Measurements from ENCODE around the gene NFKBIZ.
"Not testable (repeated sequence)": the region's sequence is repeated elsewhere in the genome, so short reads cannot be mapped to it uniquely, and the experiment has no call there.

Gene NFKBIZ

GRCh38 chr3:101879102-101879501, 29.8 kb downstream of the NFKBIZ start:
- DNase-seq, result no peak

- peak; percentile 12 for DNase-seq
Observed at GRCh38 chr3:101879623-101880284, 30.4 kb downstream of the NFKBIZ start.

- DNase-seq, result no peak
Observed at GRCh38 chr3:101884776-101885175, 35.5 kb downstream of the NFKBIZ start.

- DNase-seq, result not testable (repeated sequence)
Observed at GRCh38 chr3:101885584-101885983, 36.3 kb downstream of the NFKBIZ start.

GRCh38 chr3:101886626-101887025, 37.3 kb downstream of the NFKBIZ start:
- DNase-seq, result no peak

GRCh38 chr3:101888653-101889052, 39.3 kb downstream of the NFKBIZ start:
- DNase-seq, result no peak

GRCh38 chr3:101890716-101891115, 41.4 kb downstream of the NFKBIZ start:
- no peak for DNase-seq

GRCh38 chr3:101892648-101893047, 43.3 kb downstream of the NFKBIZ start:
- DNase-seq, result no peak

- DNase-seq, result no peak
Observed at GRCh38 chr3:101896083-101896757, 46.9 kb downstream of the NFKBIZ start.

- no peak for DNase-seq
Observed at GRCh38 chr3:101897013-101897412, 47.7 kb downstream of the NFKBIZ start.

GRCh38 chr3:101898039-101898438, 48.7 kb downstream of the NFKBIZ start:
- no peak for DNase-seq

GRCh38 chr3:101898752-101899169, 49.4 kb downstream of the NFKBIZ start:
- peak; percentile 32 for DNase-seq

GRCh38 chr3:101900316-101900715, 51.0 kb downstream of the NFKBIZ start:
- no peak for DNase-seq

- no peak for DNase-seq
Observed at GRCh38 chr3:101900736-101901135, 51.4 kb downstream of the NFKBIZ start.

GRCh38 chr3:101902041-101902440, 52.7 kb downstream of the NFKBIZ start:
- no peak for DNase-seq

GRCh38 chr3:101903451-101903871, 54.1 kb downstream of the NFKBIZ start:
- no peak for DNase-seq

GRCh38 chr3:101905573-101905972, 56.3 kb downstream of the NFKBIZ start:
- DNase-seq, result not testable (repeated sequence)
